HG02970 (cell line): ENCODE data around the gene WDFY4.

ENCODE experiments used
- ATAC-seq: cut with Tn5 transposase; IDR thresholded peaks from one replicate; pipeline ENCODE4 v1.9.1; 2021; ENCODE audit warnings: mild to moderate bottlenecking, moderate library complexity, moderate number of reproducible peaks; ENCODE audit not compliant: unreplicated experiment, low FRiP score

WDFY4 gene

DNA sequence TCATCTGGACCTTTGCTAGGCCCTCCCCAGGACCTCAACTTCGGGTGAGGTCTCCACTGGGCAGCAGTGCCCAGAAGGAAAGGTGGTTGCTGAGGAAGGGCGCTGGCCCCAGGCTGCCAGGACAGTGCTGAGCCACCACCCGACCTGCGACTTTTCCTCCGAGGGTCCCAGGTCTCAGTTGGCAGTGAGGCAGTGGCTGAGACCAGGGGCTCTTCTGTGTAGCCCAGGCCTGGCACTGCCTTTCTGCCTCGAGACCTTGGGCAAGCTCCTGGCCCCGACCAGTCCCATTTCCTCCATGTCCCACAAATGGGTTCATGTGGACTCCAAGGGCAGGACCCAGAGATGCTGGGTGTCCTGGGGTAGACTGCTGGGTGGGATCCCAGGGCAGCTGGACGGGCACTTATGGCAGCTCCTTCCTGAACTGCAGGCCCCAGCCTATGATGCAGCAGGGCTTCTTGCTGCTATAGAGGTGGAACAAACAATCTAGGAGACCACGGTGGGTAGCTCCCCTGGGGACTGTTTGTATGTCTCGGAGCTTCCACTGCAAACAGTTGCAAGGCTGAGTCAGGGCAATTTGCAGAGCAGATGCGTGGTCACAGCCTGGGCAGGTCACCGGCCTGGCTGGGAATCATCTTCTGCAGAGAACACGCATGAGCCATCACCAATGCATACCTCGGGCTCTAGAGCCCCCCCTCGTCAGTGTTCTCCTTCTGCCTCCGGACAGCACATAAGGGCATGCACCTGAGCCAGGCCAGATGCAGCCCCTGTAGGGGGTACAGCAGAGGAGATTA is 272.9 kb downstream of the WDFY4 start:
- ATAC-seq, result no peak

DNA sequence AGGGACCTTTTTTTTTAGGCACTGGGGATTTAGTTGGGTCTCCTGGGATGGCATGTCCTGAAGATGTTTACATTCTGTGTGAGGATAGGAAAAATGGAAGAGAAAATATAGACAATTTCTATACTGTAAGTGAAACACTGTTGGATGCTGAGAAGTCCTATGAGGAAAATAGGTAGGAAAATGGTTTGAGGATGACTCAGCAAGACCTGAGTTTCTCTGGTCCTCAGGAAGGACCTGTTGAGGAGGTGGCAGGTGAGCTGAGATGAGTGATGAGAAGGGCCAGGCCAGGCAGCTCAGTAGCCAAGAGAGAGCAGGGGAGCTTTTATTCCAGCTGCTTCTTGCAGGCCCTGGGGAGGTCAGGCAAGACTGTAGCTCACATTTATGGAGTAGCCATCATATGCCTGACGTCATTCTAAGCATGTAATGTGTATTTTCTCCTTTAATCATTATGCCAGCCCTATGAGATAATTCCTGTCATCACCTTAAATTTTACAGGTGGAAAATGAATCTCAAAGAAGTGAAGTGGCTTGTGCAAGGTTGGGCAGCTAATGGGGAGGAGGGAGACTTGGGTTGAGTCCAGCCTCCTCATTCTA is 274.0 kb downstream of the WDFY4 start:
- ATAC-seq, result no peak

- no peak for ATAC-seq
Measured at GRCh38 chr10:48964038-48964437, 279.4 kb downstream of the WDFY4 start.

DNA sequence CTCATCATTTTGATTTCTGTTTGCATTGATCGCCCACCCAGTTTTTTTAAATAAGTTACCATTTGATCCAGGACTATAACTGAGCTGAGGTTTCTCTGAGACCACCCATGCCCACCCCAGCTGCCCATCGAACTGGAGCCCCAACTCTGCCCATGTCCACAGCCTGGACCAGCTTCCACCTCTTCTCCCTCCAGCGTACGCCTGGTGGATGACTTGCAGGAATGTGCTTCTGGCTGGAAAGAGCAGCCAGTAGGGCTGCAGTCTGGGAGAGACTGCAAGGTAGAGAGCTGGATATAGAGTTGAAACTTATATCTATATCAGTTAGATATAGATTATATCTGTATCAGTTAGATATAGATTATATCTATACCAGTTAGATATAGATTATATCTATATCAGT is 280.8 kb downstream of the WDFY4 start:
- no peak for ATAC-seq

DNA sequence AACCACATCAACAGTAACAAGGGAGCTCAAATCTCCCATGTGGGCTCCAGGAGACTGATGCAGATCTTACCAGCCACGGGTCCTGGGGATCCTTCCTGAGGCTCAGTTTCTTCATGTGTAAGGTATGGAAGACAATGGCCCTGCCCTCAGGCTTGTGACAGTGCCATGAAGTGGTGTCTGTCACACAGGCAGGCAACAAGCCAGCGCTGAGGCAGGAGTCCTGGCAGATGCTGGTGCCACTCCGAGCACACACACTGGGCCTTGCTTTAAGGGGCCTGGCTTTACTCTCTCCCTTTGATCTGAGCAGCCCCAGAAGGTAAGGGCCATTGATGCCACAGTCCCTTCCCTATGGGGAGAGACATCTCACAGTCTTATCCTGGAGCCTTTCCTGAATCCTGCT is 283.4 kb downstream of the WDFY4 start:
- no peak for ATAC-seq

GRCh38 chr10:48970046-48970445 is 285.4 kb downstream of the WDFY4 start:
- ATAC-seq, result no peak

DNA sequence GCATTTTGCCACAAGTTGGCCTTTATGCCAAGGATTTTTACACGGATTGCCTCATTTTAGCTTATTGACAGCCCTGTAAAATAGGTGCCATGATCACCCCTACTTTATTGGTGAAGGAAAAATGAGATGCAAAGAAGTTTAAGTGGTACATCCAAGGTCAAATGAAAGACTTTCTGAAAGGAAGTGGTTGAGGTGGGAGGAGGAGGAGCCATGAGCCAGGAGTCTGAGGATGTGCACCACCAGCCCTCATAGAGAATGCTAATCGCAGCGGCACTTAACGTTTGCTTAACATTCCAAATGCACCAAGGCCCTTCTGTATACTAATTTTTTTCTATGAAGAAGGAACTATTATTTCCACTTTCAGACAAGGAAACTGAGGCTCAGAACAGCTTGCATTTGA is 286.0 kb downstream of the WDFY4 start:
- no peak for ATAC-seq

DNA sequence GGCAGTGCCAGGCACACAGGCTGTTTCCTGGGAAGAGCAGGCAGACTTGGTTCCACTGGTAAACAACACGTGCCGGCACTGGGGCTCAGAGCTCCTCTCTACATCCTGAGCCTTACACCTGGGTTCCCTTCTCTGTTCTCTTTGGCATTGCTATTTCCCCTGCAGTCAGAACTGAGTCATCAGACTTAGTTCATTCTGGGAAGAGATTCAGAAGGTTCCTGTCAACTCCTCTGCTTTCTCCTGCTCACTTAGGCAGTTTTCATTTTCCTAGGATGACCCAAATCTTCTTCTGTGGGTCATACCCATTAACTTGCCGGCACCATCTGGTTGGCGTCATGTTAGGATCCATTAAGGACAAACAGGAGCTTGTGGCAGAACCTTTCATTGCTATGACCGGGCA is 288.4 kb downstream of the WDFY4 start:
- no peak for ATAC-seq

DNA sequence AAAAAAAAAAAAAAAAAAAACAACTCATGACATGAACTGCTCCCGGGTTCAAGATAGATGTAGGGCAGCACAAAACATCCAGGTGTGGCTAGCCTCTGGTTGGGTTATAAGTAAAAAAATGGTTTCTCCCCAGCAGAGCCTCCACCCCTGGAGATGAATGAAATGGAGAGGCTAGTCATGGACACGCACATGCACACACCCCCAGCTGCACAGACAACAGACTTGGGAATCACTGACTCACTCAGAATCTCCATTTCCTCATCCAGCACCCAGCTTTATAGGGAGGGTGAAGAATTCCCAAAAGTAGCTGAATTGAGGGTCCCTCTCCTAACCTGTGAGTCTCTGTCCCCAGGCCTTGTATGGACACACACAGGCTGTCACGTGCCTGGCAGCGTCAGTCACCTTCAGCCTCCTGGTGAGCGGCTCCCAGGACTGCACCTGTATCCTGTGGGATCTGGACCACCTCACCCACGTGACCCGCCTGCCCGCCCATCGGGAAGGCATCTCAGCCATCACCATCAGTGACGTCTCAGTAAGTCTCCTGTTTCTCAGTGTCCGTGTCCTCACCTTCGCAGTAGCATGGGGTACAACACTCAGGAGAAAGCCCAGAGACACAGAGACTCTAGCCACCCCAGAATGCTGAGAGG is 290.0 kb downstream of the WDFY4 start:
- no peak for ATAC-seq

DNA sequence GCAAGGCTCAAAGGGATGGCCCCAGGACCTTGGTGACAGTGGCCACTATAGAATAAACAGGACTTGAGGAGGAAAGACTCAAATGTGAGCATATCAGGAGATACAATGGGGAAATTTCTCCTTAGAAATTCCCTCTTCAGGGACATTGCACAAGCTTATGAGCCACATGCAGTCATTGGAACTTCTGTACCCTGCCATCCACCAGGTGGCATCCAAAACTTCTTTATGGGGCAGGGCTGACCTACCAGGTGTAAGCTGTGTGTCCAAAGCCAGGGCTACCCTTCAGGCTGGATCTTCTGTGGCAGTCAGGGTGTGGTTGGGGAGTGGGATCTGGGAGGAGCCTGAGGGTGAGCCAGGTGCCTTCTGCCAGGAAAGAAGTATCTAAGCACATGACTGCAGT is 291.5 kb downstream of the WDFY4 start:
- no peak for ATAC-seq

DNA sequence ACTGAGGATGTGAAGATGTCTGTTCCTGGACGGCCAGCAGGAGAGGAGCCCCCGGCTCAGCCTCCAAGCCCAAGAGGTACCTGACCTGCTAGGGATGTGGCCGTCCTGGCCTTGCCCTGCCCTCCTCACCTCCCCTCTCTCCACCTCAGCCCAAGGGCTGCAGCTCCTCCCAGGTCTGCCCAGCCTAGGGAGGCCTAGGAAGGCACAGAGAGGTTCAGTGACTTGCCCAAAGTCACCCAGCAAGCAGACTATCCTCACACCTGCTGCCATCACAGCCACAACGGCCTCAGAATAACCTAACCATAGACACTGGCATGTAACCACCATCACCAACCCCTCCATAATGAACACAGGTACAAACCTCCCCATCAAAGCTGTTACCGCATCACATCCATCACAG is 293.6 kb downstream of the WDFY4 start:
- no peak for ATAC-seq

DNA sequence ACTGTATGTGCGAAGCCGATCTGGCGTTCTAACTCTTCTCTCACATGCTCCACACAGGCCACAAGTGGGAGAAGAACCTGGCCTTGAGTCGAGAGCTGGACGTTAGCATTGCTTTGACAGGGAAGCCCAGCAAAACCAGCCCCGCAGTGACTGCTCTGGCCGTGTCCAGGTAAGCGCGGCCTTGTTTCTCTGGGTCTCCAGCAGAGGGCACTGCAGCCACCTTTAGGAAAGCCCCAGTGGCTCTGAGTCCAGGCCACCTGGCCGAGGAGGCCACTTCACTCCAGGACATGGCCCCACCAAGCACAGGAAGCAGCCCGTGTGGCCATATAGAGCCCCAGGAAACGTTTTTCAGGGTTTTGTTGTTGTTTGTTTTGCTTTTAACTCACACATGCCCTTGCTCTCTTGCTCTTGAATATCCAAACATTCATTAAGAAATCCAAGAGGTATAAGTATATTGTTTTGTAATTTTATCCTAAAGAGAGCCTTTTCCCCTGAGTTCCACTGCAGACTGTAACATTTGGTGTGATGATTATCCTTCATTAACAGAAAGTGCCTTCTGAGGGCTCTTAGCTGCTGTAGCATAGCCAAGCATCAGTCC is 296.7 kb downstream of the WDFY4 start:
- no peak for ATAC-seq

DNA sequence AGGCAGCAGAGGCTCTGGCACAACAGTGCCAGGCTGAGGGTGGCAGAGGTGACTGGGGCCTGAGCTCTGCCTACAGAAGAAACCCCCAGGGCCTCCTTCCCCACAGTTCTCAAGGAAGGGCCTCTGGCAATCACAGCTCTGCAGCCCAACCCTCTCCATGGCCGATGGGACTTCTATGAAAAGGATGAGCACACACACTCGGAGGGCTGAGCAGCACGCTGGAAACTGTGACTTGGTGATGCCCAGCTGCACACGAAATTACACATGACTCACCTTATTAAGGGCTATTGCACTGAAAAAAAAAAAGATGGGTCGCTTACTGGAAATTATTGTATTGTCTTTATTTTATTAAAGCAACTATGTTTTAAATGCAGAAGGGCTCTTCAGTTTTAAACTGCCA is 297.9 kb downstream of the WDFY4 start:
- ATAC-seq, result no peak

DNA sequence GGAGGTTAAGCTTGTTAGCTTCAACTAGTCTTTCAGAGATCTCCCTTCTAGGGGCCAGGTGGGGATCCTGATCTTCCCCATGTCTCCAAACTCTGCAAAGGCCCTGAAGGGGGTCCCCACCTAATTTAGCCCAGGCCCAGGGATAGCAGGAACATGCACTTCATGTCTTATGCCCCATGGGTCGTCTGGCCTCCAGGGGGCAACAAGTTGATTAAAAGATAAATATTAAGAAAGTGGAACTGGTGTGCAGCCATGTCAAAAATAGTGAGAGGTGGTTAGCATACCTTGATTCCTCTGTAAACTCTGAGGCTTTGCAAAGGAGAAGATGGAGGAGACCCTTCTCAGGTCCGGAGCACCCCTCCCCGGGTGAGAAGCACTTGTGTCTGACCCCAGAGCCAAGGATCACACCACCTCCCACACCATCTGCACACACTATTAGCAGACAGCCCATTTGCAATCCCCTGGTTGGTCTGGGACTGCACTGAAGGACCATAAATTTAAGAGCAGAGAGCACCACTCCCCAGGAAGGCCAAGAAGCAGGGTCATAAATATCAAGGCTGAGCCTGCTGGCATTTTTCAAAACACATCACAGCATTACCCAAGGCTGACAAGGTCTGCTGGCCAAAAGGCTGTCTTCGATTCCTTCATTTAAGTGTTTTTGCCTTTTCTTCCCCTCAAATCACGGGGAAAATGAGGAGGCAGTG is 299.1 kb downstream of the WDFY4 start:
- no peak for ATAC-seq

- ATAC-seq, result no peak
Measured at GRCh38 chr10:48985621-48986158, 301.0 kb downstream of the WDFY4 start.

- ATAC-seq, result no peak
Measured at GRCh38 chr10:48990226-48990625, 305.6 kb downstream of the WDFY4 start.

- ATAC-seq, result no peak
Measured at GRCh38 chr10:48993627-48994026, 309.0 kb downstream of the WDFY4 start.

- no peak for ATAC-seq
Measured at GRCh38 chr10:48996329-48996728, 311.7 kb downstream of the WDFY4 start.

- ATAC-seq, result no peak
Measured at GRCh38 chr10:48999346-48999745, 314.7 kb downstream of the WDFY4 start.
